BLaER1 treated with 17β-estradiol and CSF1 and Interleukin-3, amounts not matched to agents 10 nM and 100 nM (cell line): ENCODE data around the gene SLX4IP.
"Not testable (repeated sequence)": the region's sequence is repeated elsewhere in the genome, so short reads cannot be mapped to it uniquely, and the experiment has no call there.

ENCODE experiments used
- H3K27ac ChIP-seq, 11 experiments: shearing (Covaris generic); formaldehyde crosslinking; 2 replicates each; pipeline ENCODE4 v1.8.1; 2022
- H3K27me3 ChIP-seq, 11 experiments: shearing (Covaris generic); formaldehyde crosslinking; 2 replicates each; pipeline ENCODE4 v1.8.1; 2022
- H3K36me3 ChIP-seq, 11 experiments: shearing (Covaris generic); formaldehyde crosslinking; 2 replicates each; pipeline ENCODE4 v1.8.1; 2022
- H3K4me1 ChIP-seq, 10 experiments: shearing (Covaris generic); formaldehyde crosslinking; 2 replicates each; pipeline ENCODE4 v1.8.1; 2022
- H3K4me2 ChIP-seq, 11 experiments: shearing (Covaris generic); formaldehyde crosslinking; 2 replicates each; pipeline ENCODE4 v1.8.1; 2022
- H3K4me3 ChIP-seq, 10 experiments: shearing (Covaris generic); formaldehyde crosslinking; 2 replicates each; pipeline ENCODE4 v1.8.1; 2022
- H3K9ac ChIP-seq, 11 experiments: shearing (Covaris generic); formaldehyde crosslinking; 2 replicates each; pipeline ENCODE4 v1.8.1; 2022
- H3K9me3 ChIP-seq, 11 experiments: shearing (Covaris generic); formaldehyde crosslinking; replicated peaks in 1 of 11; 2 replicates each; pipeline ENCODE4 v1.8.1; 2022
- H4K20me1 ChIP-seq, 11 experiments: shearing (Covaris generic); formaldehyde crosslinking; 2 replicates each; pipeline ENCODE4 v1.8.1; 2022
- Cebpa-rat ChIP-seq, 11 experiments: shearing (Covaris generic); IDR thresholded peaks; 2 replicates each; pipeline ENCODE4 v1.8.1; 2022

Gene SLX4IP

DNA sequence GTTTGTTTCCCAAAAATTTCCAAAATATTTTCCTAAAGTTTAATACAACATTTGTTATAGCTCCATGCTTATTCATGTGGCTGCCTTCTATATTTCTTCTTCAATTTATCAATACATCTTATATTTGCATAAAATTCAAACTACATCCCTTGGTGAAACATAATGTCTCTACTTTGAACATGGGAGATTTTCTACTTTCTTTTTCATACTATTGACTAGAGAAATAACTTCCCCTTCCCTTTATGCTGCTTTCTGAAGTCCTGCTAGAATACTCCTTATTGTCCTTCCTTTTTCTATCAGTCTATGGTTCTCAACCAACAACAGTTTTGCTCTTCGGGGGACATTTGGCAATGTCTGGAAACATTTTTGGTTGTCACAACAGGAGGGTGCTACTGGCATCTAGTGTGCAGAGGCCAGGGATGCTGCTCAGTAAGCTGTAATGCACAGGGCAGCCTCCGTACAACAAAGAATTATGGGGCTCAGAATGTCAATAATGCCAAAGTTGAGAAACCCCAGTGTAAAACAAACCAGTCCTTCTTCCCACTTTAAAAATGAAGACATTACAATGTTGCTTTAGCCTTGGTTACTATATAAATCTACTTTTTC is 31.0 kb upstream of the SLX4IP start:
- Histone ChIP-seq H3K4me3 (no peak overlapping the region), H3K4me2 (no peak overlapping the region), H3K27me3 (no peaks in the 10 kb centered on the region), H3K4me1 (peaks cover 0 to 18% (median 0%) of the 10 kb centered on the region in 10 experiments; a peak in 4 of 20 replicates), H3K9ac (no peak overlapping the region), H3K36me3 (peaks cover 18 to 51% (median 35%) of the 10 kb centered on the region in 11 experiments), H3K27ac (no peak overlapping the region), H4K20me1 (no peaks in the 10 kb centered on the region), H3K9me3 (no peaks in the 10 kb centered on the region)
- no peak for TF ChIP-seq Cebpa-rat (IDR thresholded peaks at IDR 0.05)

DNA sequence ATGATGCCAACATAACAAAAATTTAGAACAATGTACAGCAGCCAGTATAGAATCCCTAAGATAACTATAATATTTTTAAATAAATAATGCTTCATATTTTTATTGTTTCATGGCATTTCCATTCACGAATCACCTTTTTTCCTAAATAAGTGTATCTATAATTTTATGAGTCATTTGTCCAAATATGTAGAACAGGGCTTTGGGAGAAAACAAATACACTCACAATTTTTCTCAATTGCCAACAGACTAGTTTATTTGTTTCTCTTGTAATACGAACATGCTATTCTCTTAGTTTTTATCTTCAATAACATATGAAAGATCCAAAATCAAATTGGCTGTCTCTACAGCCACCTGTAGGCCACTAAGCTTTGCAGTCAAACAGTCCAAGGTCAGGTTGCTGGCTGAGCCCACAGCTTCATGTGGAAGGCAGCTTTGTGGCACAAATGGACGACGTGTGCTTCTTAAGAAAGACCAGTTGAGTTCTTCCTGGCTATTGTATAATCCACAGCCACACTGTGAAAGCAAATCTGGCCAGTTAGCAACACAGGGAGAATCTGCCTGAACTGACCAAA is 30.1 kb upstream of the SLX4IP start:
- Histone ChIP-seq H4K20me1 (no peaks in the 10 kb centered on the region), H3K9me3 (no peaks in the 10 kb centered on the region), H3K4me3 (no peak overlapping the region), H3K36me3 (peaks cover 18 to 51% (median 35%) of the 10 kb centered on the region in 11 experiments), H3K4me1 (peaks cover 0 to 18% (median 0%) of the 10 kb centered on the region in 10 experiments; a peak in 4 of 20 replicates), H3K27ac (no peak overlapping the region), H3K9ac (no peak overlapping the region), H3K4me2 (no peak overlapping the region), H3K27me3 (no peaks in the 10 kb centered on the region)
- TF ChIP-seq Cebpa-rat (IDR thresholded peaks at IDR 0.05) = no peak

DNA sequence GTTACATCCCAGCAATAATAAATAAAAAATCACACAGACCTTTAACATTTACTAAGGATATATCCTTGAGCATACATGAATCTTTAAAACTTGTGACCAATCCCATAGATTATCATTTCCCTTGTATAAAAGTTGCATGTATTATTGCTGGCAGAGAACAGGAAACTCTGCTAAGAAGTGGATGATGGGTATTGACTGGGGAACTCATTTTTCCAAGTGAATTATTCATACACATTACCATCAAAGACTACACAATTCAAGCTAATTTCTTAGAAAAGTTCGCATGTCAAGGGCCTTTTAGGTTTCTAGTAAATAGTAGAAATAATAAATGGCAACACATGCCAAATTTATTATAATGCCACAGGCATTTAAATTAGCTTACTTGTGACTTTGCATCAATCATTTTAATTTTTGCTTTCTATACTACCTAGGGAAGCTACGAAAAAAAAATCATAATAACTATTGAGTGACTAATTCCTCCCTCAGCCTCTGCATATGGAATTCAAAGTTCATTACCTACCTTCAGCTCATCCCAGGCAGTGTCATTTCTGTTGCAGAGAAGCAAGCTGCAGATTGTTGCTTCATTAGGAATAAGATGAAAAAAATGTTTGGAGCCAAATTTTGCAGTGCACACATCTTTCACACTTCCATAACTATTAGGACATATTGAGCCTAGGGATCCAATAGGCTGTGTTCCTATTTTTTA is 26.8 kb upstream of the SLX4IP start:
- Histone ChIP-seq H3K27me3 (no peaks in the 10 kb centered on the region), H3K4me3 (no peak overlapping the region), H3K9me3 (no peaks in the 10 kb centered on the region), H3K9ac (no peak overlapping the region), H3K36me3 (peaks cover 26 to 70% (median 46%) of the 10 kb centered on the region in 11 experiments), H3K4me2 (no peak overlapping the region), H3K27ac (no peak overlapping the region), H4K20me1 (peaks cover 0 to 12% (median 4%) of the 10 kb centered on the region in 11 experiments; a peak in 7 of 22 replicates), H3K4me1 (peaks cover 0 to 13% (median 7%) of the 10 kb centered on the region in 10 experiments; a peak in 14 of 20 replicates)
- no peak for TF ChIP-seq Cebpa-rat (IDR thresholded peaks at IDR 0.05)

DNA sequence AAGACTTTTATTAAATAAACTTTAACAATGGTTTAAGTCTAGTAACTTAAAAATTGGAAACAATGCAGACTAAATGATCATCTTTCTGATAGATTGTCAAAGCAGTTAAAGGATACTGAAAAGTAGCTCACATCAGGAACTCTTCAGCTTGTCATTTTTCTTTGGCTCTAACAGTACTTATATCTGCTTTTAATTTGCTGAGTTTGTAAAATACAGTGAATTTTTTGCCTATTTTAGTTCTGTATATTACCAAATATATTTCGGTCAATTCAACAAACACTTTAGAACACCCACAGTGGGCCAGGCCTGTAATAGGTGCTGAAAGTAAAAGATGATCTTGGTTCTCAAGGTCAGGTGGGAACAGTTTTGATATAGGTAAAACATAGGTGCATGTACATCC is 23.4 kb upstream of the SLX4IP start:
- Histone ChIP-seq H3K36me3 (peaks cover 19 to 79% (median 52%) of the 10 kb centered on the region in 11 experiments; a peak in 20 of 22 replicates), H3K9ac (no peak overlapping the region), H3K27me3 (no peaks in the 10 kb centered on the region), H3K4me3 (no peak overlapping the region), H3K4me2 (no peak overlapping the region), H4K20me1 (peaks cover 0 to 44% (median 7%) of the 10 kb centered on the region in 11 experiments; a peak in 11 of 22 replicates), H3K4me1 (peaks cover 0 to 16% (median 7%) of the 10 kb centered on the region in 10 experiments; a peak in 10 of 20 replicates), H3K27ac (no peak overlapping the region), H3K9me3 (no peaks in the 10 kb centered on the region)
- TF ChIP-seq Cebpa-rat (IDR thresholded peaks at IDR 0.05) = no peak

DNA sequence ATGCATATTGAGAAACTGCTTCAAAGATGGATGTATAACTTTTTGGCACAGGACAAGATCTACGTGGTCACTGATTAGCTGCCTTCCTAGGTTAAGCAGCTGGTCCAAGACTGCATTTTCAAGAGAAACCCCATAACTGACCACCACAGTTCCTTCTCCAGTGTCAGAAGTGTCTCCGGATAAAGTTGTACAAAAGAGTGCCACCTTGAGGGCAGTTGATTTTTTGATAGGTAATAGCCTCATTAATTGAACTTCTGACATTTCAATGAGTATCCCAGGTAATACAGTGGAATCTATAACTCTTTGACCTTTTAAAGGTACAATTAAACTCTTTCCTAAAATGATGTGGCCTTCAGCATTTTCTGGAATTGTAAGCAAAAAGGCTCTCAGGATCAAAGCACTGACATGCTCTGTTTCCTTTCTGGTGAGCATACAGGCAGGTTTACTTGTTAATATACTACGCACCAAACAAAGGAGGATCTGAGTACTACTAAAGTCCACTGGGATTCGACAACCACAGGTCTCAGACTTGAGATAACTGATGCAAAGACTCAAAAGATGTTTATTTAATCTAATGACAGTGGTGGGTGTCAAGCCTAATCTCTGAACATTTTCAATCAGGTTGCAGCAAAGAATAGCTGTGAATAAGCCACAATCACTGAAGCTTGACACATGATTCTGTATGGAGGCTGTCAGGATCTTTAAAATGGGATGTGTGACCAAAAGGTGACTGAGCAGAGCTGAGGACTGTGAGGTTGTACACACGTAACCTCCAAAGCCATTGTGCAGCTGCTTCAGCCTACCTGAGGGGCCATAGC is 22.3 kb upstream of the SLX4IP start:
- no peak overlapping the region for H3K27ac ChIP-seq
- no peak for TF ChIP-seq Cebpa-rat (IDR thresholded peaks at IDR 0.05)
- peaks cover 0 to 55% (median 13%) of the 10 kb centered on the region in 11 experiments; a peak in 13 of 22 replicates for H4K20me1 ChIP-seq
- H3K4me2 ChIP-seq = peak overlapping the region in 4 of 11 experiments; percentile 4 to 28 (median 16); a peak in 5 of 22 replicates
- H3K9ac ChIP-seq = no peak overlapping the region
- peaks cover 5 to 16% (median 9%) of the 10 kb centered on the region in 10 experiments; a peak in 19 of 20 replicates for H3K4me1 ChIP-seq
- H3K36me3 ChIP-seq = peaks cover 26 to 75% (median 50%) of the 10 kb centered on the region in 11 experiments; a peak in 20 of 22 replicates
- H3K27me3 ChIP-seq = no peaks in the 10 kb centered on the region
- H3K9me3 ChIP-seq = no peaks in the 10 kb centered on the region
- H3K4me3 ChIP-seq = no peak overlapping the region

DNA sequence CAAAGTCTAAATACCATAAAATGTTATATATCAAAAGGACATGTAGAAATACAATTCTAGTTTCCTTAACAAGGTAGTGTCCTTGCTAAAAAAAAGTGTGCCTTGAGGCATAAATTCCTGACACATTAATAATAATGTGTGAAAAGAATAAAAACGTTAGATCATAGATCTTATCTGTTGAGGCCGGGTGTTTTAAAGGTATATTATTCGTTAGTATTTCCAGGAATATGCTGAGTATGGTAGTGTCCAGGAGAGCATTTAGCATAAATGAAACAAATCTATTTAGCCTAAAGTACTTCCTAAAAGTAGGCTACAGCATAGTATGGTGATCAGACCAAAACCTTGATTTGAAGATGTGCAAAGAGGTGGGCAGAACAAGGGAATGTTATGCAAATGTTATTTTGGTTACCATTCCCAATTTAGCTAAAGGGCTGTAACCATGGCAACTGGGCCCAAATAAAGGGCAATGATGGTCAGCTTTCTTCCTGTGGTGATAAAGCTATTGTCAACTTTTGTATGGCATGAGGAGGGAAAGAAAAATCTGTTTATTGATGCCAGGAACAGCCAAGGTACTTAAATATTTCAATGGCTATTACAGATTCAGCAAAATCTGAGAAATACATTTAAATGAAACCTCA is 20.0 kb upstream of the SLX4IP start:
- TF ChIP-seq Cebpa-rat (IDR thresholded peaks at IDR 0.05) = no peak
- H3K36me3 ChIP-seq = peaks cover 38 to 90% (median 53%) of the 10 kb centered on the region in 11 experiments
- H3K27me3 ChIP-seq = no peaks in the 10 kb centered on the region
- peaks cover 10 to 22% (median 15%) of the 10 kb centered on the region in 10 experiments for H3K4me1 ChIP-seq
- no peak overlapping the region for H3K9ac ChIP-seq
- no peak overlapping the region for H3K4me2 ChIP-seq
- H3K4me3 ChIP-seq = no peak overlapping the region
- H3K27ac ChIP-seq = no peak overlapping the region
- no peaks in the 10 kb centered on the region for H3K9me3 ChIP-seq
- peaks cover 0 to 78% (median 21%) of the 10 kb centered on the region in 11 experiments; a peak in 15 of 22 replicates for H4K20me1 ChIP-seq

DNA sequence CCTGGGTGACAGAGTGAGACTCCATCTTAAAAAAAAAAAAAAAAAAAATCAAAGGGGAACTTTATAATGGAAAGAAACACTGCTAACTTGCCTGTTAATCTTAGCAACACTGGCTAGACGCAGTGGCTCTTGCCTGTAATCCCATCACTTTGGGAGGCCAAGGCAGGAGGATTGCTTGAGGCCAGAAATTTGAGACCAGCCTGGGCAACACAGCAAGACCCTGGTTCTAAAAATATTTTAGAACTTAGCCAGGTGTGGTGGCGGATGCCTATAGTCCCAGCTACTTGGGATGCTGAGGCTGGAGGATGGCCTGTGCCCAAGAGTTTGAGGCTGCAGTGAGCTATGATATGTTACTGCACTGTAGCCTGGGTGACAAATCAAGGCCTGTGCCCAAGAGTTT is 17.9 kb upstream of the SLX4IP start:
- Histone ChIP-seq H3K4me1 (peaks cover 10 to 22% (median 15%) of the 10 kb centered on the region in 10 experiments), H3K36me3 (peaks cover 39 to 85% (median 55%) of the 10 kb centered on the region in 11 experiments), H3K4me2 (peak overlapping the region in 4 of 11 experiments; percentile 6 to 14 (median 9); a peak in 3 of 22 replicates), H4K20me1 (peaks cover 4 to 97% (median 41%) of the 10 kb centered on the region in 11 experiments; a peak in 16 of 22 replicates)
- H3K9ac ChIP-seq, H3K9me3 ChIP-seq, H3K4me3 ChIP-seq, H3K27me3 ChIP-seq, H3K27ac ChIP-seq: not testable (repeated sequence)

DNA sequence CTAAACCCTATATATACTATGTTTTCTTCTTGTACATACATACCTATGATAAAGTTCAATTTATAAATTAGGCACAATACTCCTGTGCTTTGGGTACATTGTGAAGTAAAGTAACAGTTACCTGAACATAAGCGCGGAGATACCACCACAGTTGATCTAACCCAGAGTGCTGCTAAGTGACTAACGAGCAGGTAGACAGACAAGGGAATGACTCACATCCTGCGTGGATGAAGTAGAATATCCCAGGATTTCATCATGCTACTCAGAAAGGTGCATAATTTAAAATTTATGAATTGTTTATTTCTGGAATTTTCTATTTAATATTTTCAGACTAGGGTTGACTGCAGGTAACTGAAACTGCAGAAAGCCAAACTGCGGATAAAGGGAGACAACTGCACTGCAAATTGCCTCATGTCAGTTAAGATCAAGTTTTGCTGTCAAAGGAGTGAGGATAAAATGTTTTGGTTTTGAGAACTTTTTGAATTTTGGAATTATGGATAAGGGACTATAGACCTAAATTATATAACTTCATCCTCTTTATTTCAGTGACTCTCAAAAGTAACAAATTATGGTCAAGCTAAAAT is 15.5 kb upstream of the SLX4IP start:
- Histone ChIP-seq H3K36me3 (peaks cover 38 to 79% (median 55%) of the 10 kb centered on the region in 11 experiments), H3K4me3 (no peak overlapping the region), H3K27me3 (no peaks in the 10 kb centered on the region), H3K4me1 (peaks cover 0 to 17% (median 11%) of the 10 kb centered on the region in 10 experiments; a peak in 13 of 20 replicates), H3K9me3 (no peaks in the 10 kb centered on the region), H4K20me1 (peaks cover 4 to 99% (median 50%) of the 10 kb centered on the region in 11 experiments; a peak in 16 of 22 replicates), H3K9ac (no peak overlapping the region), H3K27ac (no peak overlapping the region), H3K4me2 (no peak overlapping the region)
- TF ChIP-seq Cebpa-rat (IDR thresholded peaks at IDR 0.05) = no peak
